GM19193 (cell line): ENCODE measurements around the gene DNAAF8.

Experiments
- POLR2A ChIP-seq: IDR thresholded peaks from 4 replicates; pipeline ENCODE4 v1.6.1; 2011; ENCODE audit not compliant: insufficient read depth, insufficient read length; ENCODE audit errors: extremely low read depth

The DNAAF8 gene

GRCh38 chr16:4753227-4753626, 18.9 kb downstream of the DNAAF8 start:
- no peak for TF ChIP-seq POLR2A

GRCh38 chr16:4754865-4755264, 20.5 kb downstream of the DNAAF8 start:
- no peak for TF ChIP-seq POLR2A

DNA sequence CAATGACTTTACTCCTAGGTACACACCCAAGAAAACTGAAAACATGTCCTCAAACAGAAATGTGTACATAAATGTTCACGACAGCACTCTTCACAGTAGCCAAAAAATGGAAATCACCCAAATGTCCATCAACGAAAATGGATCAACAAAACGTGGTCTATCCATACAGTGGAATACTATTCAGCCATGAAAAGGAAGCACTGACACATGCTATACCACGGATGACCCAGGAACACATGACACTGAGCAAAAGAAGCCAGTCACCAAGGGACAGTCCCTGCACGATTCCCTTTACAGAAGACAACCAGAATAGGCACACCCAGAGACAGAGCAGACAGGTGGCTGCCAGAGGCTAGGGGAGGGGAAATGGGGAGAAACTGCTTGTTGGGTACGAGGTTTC, 21.4 kb downstream of the DNAAF8 start:
- TF ChIP-seq POLR2A, result no peak

GRCh38 chr16:4760221-4760910, 26.0 kb downstream of the DNAAF8 start:
- no peak for TF ChIP-seq POLR2A

DNA sequence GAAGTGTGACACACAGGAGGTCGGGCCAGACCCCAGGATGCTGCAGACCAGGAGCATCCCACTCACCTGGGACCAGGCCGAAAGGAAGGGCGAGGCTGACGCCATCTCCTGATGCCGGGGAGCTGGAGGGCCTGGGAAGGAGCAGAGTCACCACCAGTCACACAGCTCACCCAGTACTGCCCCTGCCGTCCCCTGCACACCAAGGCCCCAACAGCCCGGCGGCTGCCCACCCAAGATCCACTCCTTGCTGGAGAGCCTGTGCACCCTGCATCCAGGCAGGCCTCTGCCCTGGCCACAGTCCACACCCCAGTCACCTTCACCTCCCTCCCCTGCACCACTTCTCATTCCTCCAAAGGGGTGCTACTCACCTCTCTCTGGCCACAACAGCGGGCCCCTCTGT, 27.9 kb downstream of the DNAAF8 start:
- no peak for TF ChIP-seq POLR2A

GRCh38 chr16:4763791-4764190, 29.5 kb downstream of the DNAAF8 start:
- TF ChIP-seq POLR2A, result no peak

GRCh38 chr16:4765511-4766474, 31.5 kb downstream of the DNAAF8 start:
- TF ChIP-seq POLR2A, result no peak

DNA sequence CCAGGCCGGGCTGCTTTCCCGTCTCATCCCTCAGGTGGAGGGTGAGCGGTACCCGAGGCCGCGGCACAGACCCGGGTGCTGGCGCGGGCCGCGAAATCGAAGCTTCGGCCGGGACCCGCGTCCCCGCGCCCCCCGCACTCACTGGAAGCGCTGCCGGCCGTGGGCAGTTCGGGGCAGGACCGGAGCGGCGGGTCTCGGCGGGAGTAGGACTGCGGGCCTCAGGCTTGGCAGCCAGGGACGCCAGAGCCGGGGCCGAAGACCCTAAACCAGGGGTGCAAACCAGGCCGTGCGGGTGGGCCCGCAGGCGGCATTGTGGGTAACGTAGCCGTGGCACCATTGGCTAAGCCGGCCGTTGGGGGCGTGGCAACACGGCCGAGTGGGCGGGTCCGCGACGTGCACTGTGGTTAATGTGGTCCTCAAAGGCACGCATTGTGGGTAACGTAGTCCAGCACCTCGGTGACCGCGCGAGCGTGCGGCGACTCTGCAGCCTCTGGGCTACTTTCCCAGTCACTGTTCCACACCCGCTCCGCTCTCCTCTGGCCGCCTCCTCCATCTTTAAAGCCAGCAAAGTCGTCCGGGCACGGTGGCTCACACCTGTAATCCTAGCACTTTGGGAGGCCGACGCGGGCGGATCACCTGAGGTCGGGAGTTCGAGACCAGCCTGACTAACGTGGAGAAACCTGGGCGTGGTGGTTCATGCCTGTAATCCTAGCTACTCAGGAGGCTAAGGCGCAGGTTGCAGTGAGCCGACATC, 32.7 kb downstream of the DNAAF8 start, which contains the start of gene ZNF500:
TSS of gene ZNF500 (minus strand) at position 288 of the 754 bp plus-strand sequence. CDS start 1,184 bp downstream, outside the sequence.
- peak; percentile 68 for TF ChIP-seq POLR2A

GRCh38 chr16:4767872-4768548, 33.7 kb downstream of the DNAAF8 start:
- no peak for TF ChIP-seq POLR2A

GRCh38 chr16:4768549-4769305, 34.4 kb downstream of the DNAAF8 start:
- TF ChIP-seq POLR2A, result peak; percentile 80

DNA sequence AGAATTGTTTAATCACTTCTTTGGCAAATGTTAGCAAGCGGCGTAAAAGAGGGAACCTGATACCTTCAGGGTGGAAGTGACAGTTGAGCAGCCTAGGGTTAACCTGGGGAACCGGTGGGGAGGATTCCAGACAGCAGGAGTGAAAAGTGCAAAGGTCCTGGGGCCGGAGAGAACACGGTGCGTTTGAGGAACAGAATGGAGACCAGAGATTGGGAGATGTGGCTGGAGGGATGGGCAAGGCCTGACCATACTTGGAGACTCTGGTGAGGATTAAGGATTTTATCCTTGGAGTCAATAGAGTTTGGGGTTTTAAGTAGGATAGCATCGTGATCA, 34.9 kb downstream of the DNAAF8 start:
- no peak for TF ChIP-seq POLR2A

DNA sequence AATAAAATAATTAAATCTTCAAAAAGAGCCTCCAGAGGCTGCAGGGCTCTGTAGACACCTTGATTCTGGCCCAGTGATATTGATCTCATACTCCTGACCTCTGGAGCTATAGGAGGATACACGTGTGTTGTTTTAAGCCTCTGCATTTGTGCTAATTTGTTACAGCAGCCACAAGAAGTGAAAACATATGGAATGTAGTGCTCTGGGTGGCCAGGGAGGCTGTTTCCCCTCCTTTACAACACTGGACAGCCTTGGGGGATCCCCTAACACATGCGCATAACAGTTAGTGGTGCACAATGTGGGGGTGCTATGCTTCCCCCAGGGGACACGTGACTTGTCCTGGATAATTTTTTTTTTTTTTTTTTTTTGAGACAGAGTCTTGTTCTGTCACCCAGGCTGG, 37.3 kb downstream of the DNAAF8 start:
- no peak for TF ChIP-seq POLR2A

DNA sequence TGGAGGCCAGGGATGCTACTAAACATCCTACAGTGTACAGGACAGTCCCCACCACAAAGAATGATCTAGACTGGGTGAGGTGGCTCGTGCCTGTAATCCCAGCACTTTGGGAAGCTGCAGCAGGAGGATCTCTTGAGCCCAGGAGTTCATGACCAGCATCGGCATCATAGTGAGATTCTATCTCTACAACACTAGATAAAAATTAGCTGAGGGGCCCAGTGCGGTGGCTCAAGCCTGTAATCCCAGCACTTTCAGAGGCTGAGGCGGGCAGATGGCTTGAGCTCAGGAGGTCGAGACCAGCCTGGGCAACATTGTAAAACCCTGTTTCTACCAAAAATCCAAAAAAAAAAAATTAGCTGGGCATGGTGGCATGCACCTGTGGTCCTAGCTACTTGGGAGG, 38.0 kb downstream of the DNAAF8 start:
- no peak for TF ChIP-seq POLR2A

DNA sequence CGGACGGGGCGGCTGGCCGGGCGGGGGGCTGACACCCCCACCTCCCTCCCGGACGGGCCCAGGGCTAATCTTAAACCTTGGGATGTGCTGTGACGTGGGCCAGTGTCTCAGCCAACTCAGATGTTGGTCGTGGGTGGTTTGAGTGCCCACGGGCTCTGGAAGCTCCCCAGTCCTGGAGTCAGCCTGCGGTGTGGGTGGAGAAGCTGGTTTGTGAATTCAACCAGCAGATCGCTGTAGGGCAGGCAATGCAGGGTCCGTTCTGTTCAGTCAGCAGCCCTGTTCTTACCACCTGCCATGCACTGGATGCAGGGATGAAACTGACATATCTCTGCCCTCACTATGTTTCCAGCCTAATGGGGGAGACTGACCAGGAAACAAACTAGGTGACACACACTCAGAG, 40.7 kb downstream of the DNAAF8 start:
- no peak for TF ChIP-seq POLR2A
